ENCODE measurements around the gene HIVEP3.

The HIVEP3 gene

GRCh38 chr1:41678111-41678878 is 240.4 kb downstream of the HIVEP3 start:
- no peak for FAIRE-seq

GRCh38 chr1:41677620-41678019 is 241.1 kb downstream of the HIVEP3 start:
- FAIRE-seq = no peak

- no peak for FAIRE-seq
Observed at GRCh38 chr1:41675401-41675800, 243.3 kb downstream of the HIVEP3 start.

- FAIRE-seq = no peak
Observed at GRCh38 chr1:41674522-41674921, 244.2 kb downstream of the HIVEP3 start.

- FAIRE-seq = no peak
Observed at GRCh38 chr1:41673806-41674205, 244.9 kb downstream of the HIVEP3 start.

- no peak for FAIRE-seq
Observed at GRCh38 chr1:41673378-41673777, 245.3 kb downstream of the HIVEP3 start.

- no peak for FAIRE-seq
Observed at GRCh38 chr1:41672641-41673361, 245.9 kb downstream of the HIVEP3 start.

- no peak for FAIRE-seq
Observed at GRCh38 chr1:41672173-41672572, 246.5 kb downstream of the HIVEP3 start.

GRCh38 chr1:41671116-41671755 is 247.5 kb downstream of the HIVEP3 start:
- no peak for FAIRE-seq

- no peak for FAIRE-seq
Observed at GRCh38 chr1:41670217-41670957, 248.3 kb downstream of the HIVEP3 start.

- no peak for FAIRE-seq
Observed at GRCh38 chr1:41668967-41669366, 249.8 kb downstream of the HIVEP3 start.

GRCh38 chr1:41668054-41668660 is 250.6 kb downstream of the HIVEP3 start:
- no peak for FAIRE-seq

- FAIRE-seq = no peak
Observed at GRCh38 chr1:41666981-41667631, 251.6 kb downstream of the HIVEP3 start.

- no peak for FAIRE-seq
Observed at GRCh38 chr1:41665962-41666917, 252.5 kb downstream of the HIVEP3 start.

- no peak for FAIRE-seq
Observed at GRCh38 chr1:41664861-41665640, 253.7 kb downstream of the HIVEP3 start.

GRCh38 chr1:41663671-41664400 is 254.9 kb downstream of the HIVEP3 start:
- FAIRE-seq = no peak

GRCh38 chr1:41662765-41663437 is 255.8 kb downstream of the HIVEP3 start:
- no peak for FAIRE-seq

- FAIRE-seq = no peak
Observed at GRCh38 chr1:41662061-41662764, 256.5 kb downstream of the HIVEP3 start.
